ENCODE measurements around the gene NECAB3.
"Not testable (repeated sequence)": the region's sequence is repeated elsewhere in the genome, so short reads cannot be mapped to it uniquely, and the experiment has no call there.

Gene NECAB3

GRCh38 chr20:33648396-33649004 is 25.7 kb downstream of the NECAB3 start:
- no peak for DNase-seq

- DNase-seq, result no peak
Measured at GRCh38 chr20:33647603-33648395, 26.4 kb downstream of the NECAB3 start.

- not testable (repeated sequence) for DNase-seq
Measured at GRCh38 chr20:33646959-33647602, 27.1 kb downstream of the NECAB3 start.

- DNase-seq, result no peak
Measured at GRCh38 chr20:33646191-33646590, 28.0 kb downstream of the NECAB3 start.

- no peak for DNase-seq
Measured at GRCh38 chr20:33645396-33645795, 28.8 kb downstream of the NECAB3 start.

- no peak for DNase-seq
Measured at GRCh38 chr20:33645072-33645358, 29.2 kb downstream of the NECAB3 start.

GRCh38 chr20:33644313-33645071 is 29.7 kb downstream of the NECAB3 start:
- no peak for DNase-seq

GRCh38 chr20:33640287-33640686 is 33.9 kb downstream of the NECAB3 start:
- DNase-seq, result no peak

- DNase-seq, result no peak
Measured at GRCh38 chr20:33636776-33637175, 37.5 kb downstream of the NECAB3 start.

GRCh38 chr20:33635341-33635740 is 38.9 kb downstream of the NECAB3 start:
- DNase-seq, result no peak

GRCh38 chr20:33631910-33632309 is 42.3 kb downstream of the NECAB3 start:
- not testable (repeated sequence) for DNase-seq

GRCh38 chr20:33630507-33630906 is 43.7 kb downstream of the NECAB3 start:
- peak in 2 of 4 experiments; percentile 18 to 29 for DNase-seq

GRCh38 chr20:33629979-33630378 is 44.2 kb downstream of the NECAB3 start:
- no peak for DNase-seq

GRCh38 chr20:33629533-33629932 is 44.7 kb downstream of the NECAB3 start:
- no peak for DNase-seq

GRCh38 chr20:33627577-33628216 is 46.5 kb downstream of the NECAB3 start:
- DNase-seq, result no peak

GRCh38 chr20:33626190-33626589 is 48.0 kb downstream of the NECAB3 start:
- DNase-seq, result no peak

- no peak for DNase-seq
Measured at GRCh38 chr20:33624399-33624798, 49.8 kb downstream of the NECAB3 start.

GRCh38 chr20:33622705-33623365 is 51.4 kb downstream of the NECAB3 start:
- no peak for DNase-seq

- DNase-seq, result no peak
Measured at GRCh38 chr20:33621717-33622400, 52.4 kb downstream of the NECAB3 start.

GRCh38 chr20:33612001-33612400 is 62.2 kb downstream of the NECAB3 start:
- no peak for DNase-seq

GRCh38 chr20:33611106-33611505 is 63.1 kb downstream of the NECAB3 start:
- no peak for DNase-seq

GRCh38 chr20:33609504-33609903 is 64.7 kb downstream of the NECAB3 start:
- peak in 1 of 4 experiments; percentile 3 for DNase-seq
